T47D (cell line): ENCODE data around the gene ERC1.
"Not testable (repeated sequence)": the region's sequence is repeated elsewhere in the genome, so short reads cannot be mapped to it uniquely, and the experiment has no call there.

Experiments used
- DNase-seq, 2 experiments: peaks; one replicate each; pipeline versions ENCODE4 v3.0.0 to v3.0.0-alpha.2; 2011 to 2012; ENCODE audit warnings: low read depth in 1 of 2, low spot score in 1 of 2
- JUND ChIP-seq: IDR thresholded peaks from 2 replicates; pipeline ENCODE4 v1.6.1; 2012; ENCODE audit warnings: low read depth
- in situ Hi-C: cut with HindIII; loops from 2 replicates; pipeline ENCODE4 v1.10.0; 2016; ENCODE audit warnings: low sequenced_read_pairs, low pct_unique_long_range_greater_than_20kb

ERC1 gene

DNA sequence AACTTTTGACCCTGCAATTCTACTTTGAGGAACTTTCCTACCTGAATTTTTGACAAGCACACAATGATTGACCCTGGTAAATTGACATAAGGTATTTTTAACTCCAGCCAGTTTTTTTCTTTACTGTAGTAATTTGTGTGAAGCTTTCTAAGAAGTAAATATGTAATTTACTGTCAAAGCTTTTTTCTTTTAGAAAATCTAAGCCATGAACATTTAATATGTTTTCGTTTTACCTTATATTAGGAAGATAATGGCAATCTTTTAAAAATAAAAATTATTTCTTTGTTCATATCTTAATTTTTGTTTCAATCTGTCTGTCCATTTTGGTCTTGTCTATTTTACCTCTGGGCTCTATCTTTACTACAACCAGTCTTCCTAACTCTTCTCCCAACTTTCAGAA lies 323.5 kb downstream of the ERC1 start:
- TF ChIP-seq JUND = no peak
- in situ Hi-C loops = no loop called here
- DNase-seq = no peak

DNA sequence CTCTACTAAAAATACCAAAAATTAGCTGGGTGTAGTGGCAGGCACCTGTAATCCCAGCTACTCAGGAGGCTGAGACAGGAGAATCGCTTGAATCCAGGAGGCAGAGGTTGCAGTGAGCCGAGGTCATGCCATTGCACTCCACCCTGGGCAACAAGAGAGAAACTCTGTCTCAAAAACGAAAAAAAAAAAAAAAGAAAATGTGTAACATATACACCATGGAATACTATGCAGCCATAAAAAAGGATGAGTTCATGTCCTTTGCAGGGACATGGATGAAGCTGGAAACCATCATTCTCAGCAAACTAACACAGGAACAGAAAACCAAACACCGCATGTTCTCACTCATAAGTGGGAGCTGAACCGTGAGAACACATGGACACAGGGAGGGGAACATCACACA lies 326.0 kb downstream of the ERC1 start:
- DNase-seq, in situ Hi-C loops: not testable (repeated sequence)

DNA sequence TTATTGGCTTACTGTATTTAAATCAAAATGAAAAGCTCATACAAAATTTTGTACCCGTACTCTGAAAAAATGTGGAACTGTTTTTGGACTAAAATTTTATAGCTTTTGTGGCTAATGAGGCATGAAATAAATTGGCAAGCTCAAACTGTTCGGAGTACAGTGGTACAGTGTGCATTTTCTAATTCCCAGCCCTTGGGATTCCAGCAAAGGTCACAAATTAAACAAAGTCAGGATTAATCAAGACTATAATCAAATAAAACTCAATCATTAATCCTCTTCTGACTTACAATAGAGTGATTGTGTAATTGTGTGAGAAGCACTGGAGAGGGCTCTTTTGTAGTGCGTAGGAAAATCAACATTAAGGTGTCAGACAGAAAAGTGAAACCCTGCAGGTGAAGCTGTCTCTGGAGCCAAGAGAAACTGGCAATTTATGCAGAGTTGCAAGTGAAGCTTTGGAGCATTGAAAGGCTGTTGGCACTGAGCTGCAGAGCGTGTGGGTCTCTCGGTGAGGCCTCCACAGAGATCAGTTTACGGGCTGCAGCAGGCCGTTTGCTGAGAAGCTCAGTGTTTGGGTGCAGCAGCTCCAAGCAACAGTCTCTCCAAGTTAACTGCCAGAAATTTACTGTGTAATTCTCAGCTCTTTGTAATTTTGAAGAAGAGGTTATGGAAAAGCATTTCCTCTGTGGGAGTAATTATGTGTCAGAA lies 327.5 kb downstream of the ERC1 start:
- in situ Hi-C loops = no loop called here
- peak in 1 of 2 experiments; percentile 7 for DNase-seq
- TF ChIP-seq JUND = no peak

DNA sequence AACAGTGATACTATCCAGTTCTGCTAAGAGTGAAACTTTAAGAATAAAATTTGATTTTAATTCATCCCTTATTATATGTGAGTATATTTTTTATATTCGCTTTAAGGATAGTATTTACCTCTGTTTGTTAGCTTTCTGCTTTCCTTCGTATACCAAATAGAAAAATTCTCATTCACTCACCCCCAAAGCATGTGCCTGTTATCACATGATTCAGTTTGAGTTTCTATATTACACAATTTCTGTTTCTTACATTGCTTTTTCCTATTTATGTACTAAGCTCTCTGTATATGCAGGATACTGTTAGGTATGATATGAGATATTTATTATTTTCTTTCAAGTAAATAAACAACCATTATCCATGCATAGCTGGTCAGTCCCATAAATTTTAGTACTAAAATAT lies 328.2 kb downstream of the ERC1 start:
- in situ Hi-C loops = no loop called here
- no peak for TF ChIP-seq JUND
- DNase-seq = no peak

DNA sequence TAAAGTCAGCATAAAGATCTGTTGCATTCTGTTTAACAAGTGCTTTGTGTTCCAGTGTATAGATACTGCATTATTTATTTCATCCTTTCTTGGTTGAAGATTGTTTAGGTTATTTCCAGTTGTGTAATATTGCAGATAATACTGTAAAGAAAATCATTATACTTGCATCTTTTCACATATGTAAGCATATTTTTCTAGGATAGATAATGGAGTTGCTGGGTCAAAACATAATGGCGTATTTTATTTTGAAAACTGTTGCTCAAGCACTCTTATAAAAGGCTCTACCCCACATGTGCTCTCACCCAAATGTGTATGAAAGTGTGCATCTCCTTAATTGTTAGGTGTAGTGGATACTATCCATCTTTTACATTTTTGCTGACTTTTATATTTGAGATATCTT lies 329.0 kb downstream of the ERC1 start:
- in situ Hi-C loops = no loop called here
- DNase-seq = no peak
- TF ChIP-seq JUND = no peak

DNA sequence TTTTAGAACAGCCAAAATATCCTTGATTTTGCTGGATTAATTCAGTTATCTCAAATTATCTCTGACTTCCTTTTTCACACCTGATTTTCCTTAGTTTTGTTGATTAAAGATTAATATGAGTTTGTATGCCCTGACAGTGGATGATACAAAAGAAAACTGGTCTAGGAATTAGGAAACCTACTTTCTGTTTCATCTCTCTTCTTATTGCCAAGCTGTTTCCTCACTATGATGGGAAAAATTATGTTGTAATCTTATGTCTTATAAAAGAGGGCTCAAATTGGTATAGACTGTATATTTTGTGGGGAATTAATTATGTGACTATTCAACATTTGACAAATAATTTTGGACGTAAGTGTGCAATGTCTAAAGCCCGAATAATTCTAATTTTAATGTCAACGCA lies 331.8 kb downstream of the ERC1 start:
- in situ Hi-C loops = no loop called here
- TF ChIP-seq JUND = no peak
- DNase-seq = no peak

DNA sequence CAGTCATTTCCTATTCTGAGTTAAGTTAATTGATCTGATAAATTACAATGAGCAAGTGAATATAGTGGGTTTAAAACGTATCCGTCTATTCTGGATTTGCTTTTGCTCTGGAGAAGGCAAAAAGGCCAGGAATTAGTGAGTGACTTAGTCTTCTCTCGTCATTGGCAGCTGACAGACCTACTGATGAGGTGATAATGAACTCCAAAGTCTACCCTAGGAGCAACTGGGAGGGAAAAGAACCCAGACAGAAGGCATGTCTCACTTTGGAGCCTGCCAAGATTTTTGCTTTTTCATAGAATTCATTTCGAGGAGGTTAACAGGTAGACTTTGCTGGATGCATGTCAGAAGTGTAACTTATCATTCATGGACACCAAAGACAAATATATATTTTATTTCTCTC lies 333.1 kb downstream of the ERC1 start:
- no peak for DNase-seq
- no peak for TF ChIP-seq JUND
- in situ Hi-C loops = no loop called here

DNA sequence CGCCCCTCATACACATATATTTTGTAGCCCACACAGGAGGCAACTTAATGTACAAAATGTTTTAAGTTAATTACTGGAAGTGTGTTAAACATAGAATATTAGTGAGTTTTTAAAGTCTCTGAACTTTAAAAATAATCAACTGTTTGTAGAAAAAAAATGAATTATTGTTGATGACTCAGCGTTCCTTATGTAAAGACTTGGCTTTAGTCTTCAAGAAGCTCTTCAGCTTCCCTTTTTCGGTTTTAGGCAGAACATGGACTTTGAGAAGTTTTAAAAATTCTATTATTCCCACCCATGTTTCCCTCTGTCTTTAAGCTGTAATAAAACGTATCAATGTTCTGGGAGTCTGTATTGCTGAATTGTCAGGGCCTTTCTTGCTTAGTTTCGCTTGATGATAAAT lies 333.9 kb downstream of the ERC1 start:
- no peak for DNase-seq
- no peak for TF ChIP-seq JUND
- in situ Hi-C loops = no loop called here

DNA sequence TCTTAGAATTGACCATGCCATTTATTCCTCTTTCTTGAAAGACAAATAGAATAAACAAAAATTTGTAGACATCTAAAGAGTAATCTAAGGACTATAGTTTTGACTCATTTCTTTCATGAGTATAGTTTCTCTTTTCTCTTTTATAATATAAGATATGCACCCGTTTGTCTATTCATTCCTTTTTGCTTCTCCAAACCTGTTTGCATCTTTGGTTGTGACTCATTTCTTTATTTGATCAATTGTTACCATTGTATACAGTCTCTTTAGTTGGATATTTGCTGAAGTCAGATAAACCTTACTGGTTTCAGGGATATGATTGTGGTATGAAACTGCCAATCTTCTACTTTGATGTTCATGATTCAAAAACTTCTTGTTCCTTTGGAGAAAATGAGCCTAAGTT lies 334.6 kb downstream of the ERC1 start:
- no peak for DNase-seq
- in situ Hi-C loops = no loop called here
- no peak for TF ChIP-seq JUND

DNA sequence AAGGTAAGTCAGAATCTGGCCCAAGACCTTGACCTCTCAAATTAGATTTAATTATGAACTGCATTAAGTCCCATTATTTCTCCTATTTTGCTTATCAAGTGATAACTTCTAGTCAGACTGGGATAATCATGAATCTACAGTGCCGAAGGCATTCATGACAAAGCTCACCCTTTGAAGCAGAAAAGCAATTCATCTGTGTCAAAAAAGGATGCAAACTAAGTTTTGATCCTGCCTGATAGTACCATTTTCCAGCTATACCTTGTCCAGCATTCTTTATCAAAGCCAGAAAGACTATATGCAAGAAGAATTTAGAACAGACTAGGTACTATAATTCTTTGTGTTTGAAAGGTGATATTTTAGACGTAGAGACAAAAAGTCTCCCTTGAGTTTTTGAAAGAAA lies 335.2 kb downstream of the ERC1 start:
- in situ Hi-C loops = no loop called here
- no peak for TF ChIP-seq JUND
- no peak for DNase-seq

DNA sequence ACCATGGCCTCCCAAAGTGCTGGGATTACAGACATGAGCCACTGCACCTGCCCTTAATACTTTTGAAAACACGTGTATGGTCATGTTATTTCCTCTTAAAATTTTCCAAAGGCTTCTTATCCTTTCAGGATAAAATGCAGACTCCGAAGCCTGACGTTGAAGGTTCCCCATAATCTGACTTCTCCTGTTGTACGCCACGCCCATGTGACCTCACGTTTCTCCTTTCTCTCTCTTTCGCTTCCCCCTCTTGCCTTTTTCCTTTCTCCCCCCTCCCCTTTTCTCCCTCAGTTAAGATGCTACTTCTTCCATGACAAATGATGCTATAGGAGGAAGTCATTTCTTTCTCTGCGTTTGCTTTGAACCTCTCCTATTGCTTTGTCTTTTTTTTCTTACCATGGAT lies 337.4 kb downstream of the ERC1 start:
- DNase-seq = no peak
- TF ChIP-seq JUND = no peak
- in situ Hi-C loops = no loop called here

DNA sequence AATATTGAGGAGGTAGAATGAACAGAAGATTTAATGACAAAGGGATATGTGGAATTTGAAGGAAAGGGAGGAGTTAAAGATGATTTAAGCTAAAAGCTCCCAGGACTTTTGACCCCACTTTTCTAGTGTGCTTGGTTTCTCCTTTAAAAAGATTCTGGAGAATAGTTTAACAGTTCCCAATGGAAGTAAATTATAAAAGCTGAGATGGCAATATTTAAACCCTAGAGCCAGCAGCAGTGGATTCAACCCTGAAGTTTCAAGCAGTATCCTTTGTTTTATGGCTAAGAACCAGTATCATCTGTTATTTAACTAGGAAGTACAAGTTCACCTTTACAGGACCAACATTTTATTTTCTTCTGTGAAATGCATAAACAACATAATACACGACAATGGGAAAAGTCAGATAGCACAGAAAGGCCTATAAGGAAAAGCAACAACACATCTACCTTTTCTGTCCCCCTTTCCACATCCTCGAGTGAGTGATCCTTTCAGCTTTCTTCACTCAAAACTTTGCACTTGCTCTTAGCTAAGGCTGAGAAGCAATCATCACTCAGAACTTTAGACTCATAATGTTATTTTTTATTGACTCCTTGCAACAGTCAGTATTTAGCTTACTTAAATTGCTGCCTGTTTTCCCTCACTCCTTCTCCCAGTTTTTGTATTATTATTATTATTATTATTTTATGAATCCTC lies 338.9 kb downstream of the ERC1 start:
- no peak for TF ChIP-seq JUND
- no peak for DNase-seq
- in situ Hi-C loops = no loop called here

DNA sequence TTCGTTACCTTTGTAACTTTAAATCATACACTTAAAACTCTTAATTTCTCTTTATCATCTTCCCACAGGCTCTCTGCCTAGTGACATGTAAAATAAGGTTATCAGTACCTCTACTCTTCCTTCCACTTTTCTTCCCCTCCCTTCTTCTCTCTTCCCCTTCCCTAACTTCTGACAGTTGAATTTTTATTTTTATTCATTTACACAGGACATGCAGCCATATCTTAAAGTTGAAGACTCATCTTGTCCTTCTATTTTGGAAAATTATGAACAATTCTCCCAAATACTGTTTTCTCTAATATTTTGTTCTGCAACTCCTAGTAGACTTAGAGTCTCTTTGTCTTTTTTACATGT lies 339.4 kb downstream of the ERC1 start:
- TF ChIP-seq JUND = no peak
- in situ Hi-C loops = no loop called here
- no peak for DNase-seq

DNA sequence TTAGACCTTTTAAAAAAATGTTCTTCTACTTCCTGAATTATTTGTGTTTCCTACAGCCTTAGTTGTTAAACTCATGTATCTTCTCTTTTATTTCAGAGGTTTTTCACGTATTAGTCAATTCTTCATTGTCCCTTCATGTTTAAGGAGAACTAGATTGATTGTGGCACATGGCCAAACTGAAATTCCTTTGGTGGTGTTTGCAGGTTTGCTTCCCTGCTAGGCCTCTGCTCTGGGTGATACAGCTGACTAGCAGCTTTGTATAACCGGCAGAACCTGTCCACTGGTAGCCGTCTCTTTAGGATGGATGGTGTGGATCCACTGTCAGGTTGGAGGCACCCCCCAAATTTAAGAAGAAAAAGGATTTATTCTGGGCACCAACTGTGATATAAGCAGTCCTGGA lies 341.3 kb downstream of the ERC1 start:
- TF ChIP-seq JUND = no peak
- peak; percentile 56 to 90 for DNase-seq
- in situ Hi-C loops = no loop called here
